Left cardiac atrium (tissue), 4 donors: ENCODE data around the gene OLIG2. TPM values are rescaled to one million over a fixed set of nuclear protein-coding genes. Genes with fewer than 3 reads are reported as not detected.

ENCODE experiments used
- ATAC-seq, 2 donors: fragments of 200-7000 bp; cut with Tn5 transposase; one replicate each; pipeline ENCODE4 v1.9.1; 2020; ENCODE audit warnings: mild to moderate bottlenecking in 2 of 2, moderate library complexity in 2 of 2
- DNase-seq: peaks from one replicate; pipeline ENCODE4 v3.0.0-alpha.2; 2020
- intact Hi-C, 2 donors: fragments of 100-400 bp; cut with DNase I; formaldehyde crosslinking; loops; one replicate each; pipeline versions ENCODE4 v1.14.1 to v1.15.1; 2022 to 2023
- total RNA-seq, 2 donors: library from RNA; stranded (reverse); fragmentation: NEBNext Ultra II Directional; extraction: Animal tissue kit (Norgen Biotek cat#: 25700); gene quantifications; one replicate each; pipeline ENCODE4 v1.2.1, GENCODE V29; 2021
- donor health status: DM: no; HTN: yes; CAD: no.
- donor health status: DM: no; HTN: yes; CAD: no; lungs with severe emphysema.
- donor health status: DM: yes; HTN: yes; CAD: no.
- donor health status: Dilated cardiomyopathy.

Gene OLIG2
- total RNA-seq, 2 donors from 2014 or later, result not detected

- intact Hi-C loops, result no loop called here
- ATAC-seq (no peak), DNase-seq (no peak)
Measured at GRCh38 chr21:33075596-33076195, 50.0 kb downstream of the OLIG2 start.

GRCh38 chr21:33076600-33077329 lies 51.0 kb downstream of the OLIG2 start:
- no peak for ATAC-seq
- intact Hi-C loops, result no loop called here
- no peak for DNase-seq

Other genes with a start within 250 kb of the OLIG2 start
- under 1 TPM in 1 of 2 donors, not detected in 1; 0.27 TPM for gene OLIG1, start 44.2 kb downstream of the OLIG2 start, total RNA-seq
- 10 to 100 TPM; 14.6 to 26.8 TPM for gene IFNAR2, start 204.0 kb downstream of the OLIG2 start, total RNA-seq
- gene IL10RB, start 240.4 kb downstream of the OLIG2 start, total RNA-seq, result 10 to 100 TPM; 14.9 to 16.7 TPM